SK-MEL-5 (cell line): ENCODE results near the gene CNST. TPM values are rescaled to one million over a fixed set of nuclear protein-coding genes. Genes with fewer than 3 reads are reported as not detected.
"Not testable (repeated sequence)": the region's sequence is repeated elsewhere in the genome, so short reads cannot be mapped to it uniquely, and the experiment has no call there.

ENCODE experiments used
- DNase-seq: peaks from one replicate; pipeline ENCODE4 v3.0.0-alpha.2; 2016; ENCODE audit warnings: low read depth, low spot score
- in situ Hi-C: cut with HindIII; loops from 2 replicates; pipeline ENCODE4 v1.10.0; 2016; ENCODE audit warnings: low sequenced_read_pairs, high pct_unique_total_duplicates, low pct_unique_long_range_greater_than_20kb
- small RNA-seq, 2 experiments: library from RNA; depleted of rRNA; stranded (forward); fragments of <200 nt; gene quantifications; one replicate each; pipeline ENCODE3, GENCODE V24; 2014
- total RNA-seq: library from RNA; depleted of rRNA; stranded (reverse); fragments of >200 nt; shearing (Covaris generic); gene quantifications from 2 replicates; pipeline ENCODE4 v1.2.3, GENCODE V29; 2014; rRNA removed

The CNST gene
- total RNA-seq, 1 experiment from 2014 or later, result 32.2 TPM

- no peak for DNase-seq
- in situ Hi-C loops, result no loop called here
Observed at GRCh38 chr1:246708166-246708565, 141.9 kb downstream of the CNST start.

- in situ Hi-C loops, result no loop called here
Observed at GRCh38 chr1:246709196-246709595, 142.9 kb downstream of the CNST start.

DNA sequence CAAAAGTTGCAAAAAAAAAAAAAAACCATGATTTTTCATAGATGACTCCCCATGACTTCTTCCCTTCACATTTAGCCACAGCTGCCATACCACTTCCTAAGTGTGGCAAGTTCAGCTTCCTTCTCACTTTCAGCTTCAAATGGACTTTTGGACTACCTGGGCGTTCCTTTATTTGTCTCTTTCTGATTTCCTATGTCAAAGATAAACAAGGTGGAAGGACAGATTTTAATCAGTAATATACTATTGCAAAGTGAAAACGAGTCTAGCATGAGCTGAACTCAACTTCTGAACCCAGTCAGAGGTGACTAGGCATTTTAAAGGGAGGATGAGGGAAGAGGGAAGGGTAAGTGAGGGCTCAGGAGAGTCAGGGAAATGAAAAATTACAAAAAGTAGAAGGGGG lies 143.6 kb downstream of the CNST start:
- in situ Hi-C loops, result no loop called here
- no peak for DNase-seq

More at GRCh38 chr1:246709196-246709595, 142.9 kb downstream of the CNST start:
- DNase-seq, result no peak

- DNase-seq, result no peak
- in situ Hi-C loops, result no loop called here
Observed at GRCh38 chr1:246711548-246712003, 145.3 kb downstream of the CNST start.

DNA sequence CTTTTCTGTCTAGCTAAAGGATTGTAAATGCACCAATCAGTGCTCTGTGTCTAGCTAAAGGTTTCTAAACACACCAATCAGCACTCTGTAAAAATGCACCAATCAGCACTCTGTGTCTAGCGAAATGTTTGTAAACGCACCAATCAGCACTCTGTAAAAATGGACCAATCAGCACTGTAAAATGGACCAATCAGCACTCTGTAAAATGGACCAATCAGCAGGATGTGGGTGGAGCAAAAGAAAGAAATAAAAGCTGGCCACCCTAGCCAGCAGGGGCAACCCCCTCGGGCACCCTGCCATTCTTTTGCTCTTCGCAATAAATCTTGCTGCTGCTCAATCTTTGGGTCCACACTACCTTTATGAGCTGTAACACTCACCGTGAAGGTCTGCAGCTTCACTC lies 146.2 kb downstream of the CNST start:
- in situ Hi-C loops, DNase-seq: not testable (repeated sequence)

Small RNAs within 50 kb of the gene (small RNA-seq; reads per million reads assigned to genes)
- 0 reads per million in 2 experiments for gene AL356583.2
- gene AL591623.2, result 0 reads per million in 2 experiments

Other genes starting within 250 kb of the CNST start
- 30.1 and 33.4 TPM in 2 replicates for gene SMYD3, start 59.2 kb upstream of the CNST start, total RNA-seq
- 45.3 and 49.3 TPM in 2 replicates for gene TFB2M, start 195 bp upstream of the CNST start, total RNA-seq
- gene SCCPDH, start 158.0 kb downstream of the CNST start, total RNA-seq, result 74.3 and 88.0 TPM in 2 replicates